Measurements from ENCODE around the gene PARD3B. TPM values are rescaled to one million over a fixed set of nuclear protein-coding genes. Genes with fewer than 3 reads are reported as not detected.

PARD3B gene
- total and polyA plus RNA-seq, 12 donors = 0.46 to 12.4 (median 8.3) TPM

DNA sequence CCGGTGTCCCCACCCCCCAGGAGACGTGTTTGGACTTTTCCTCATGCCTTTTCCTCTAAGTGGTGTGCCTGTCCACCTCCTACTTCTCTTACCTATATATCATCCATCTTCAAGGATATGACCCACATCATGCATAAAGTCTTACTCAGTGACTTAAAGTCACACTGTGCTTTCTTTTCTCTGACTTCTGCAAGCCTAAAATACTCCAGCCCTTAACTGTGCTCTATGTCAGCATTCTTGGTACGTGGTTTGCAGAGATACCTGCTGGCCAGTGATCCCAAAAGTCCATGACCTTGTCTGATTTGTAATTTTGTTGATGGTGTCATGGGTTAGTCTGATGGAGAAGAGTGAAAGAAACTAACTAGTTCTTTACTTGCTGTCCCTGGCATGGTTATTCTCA, 743.4 kb downstream of the PARD3B start:
- DNase-seq = no peak
- no peak overlapping the region for H3K4me3 ChIP-seq
- H3K36me3 ChIP-seq = no peaks in the 10 kb centered on the region
- H3K9me3 ChIP-seq = no peaks in the 10 kb centered on the region
- no peaks in the 10 kb centered on the region for H3K4me1 ChIP-seq
- TF ChIP-seq, protein P1, sequence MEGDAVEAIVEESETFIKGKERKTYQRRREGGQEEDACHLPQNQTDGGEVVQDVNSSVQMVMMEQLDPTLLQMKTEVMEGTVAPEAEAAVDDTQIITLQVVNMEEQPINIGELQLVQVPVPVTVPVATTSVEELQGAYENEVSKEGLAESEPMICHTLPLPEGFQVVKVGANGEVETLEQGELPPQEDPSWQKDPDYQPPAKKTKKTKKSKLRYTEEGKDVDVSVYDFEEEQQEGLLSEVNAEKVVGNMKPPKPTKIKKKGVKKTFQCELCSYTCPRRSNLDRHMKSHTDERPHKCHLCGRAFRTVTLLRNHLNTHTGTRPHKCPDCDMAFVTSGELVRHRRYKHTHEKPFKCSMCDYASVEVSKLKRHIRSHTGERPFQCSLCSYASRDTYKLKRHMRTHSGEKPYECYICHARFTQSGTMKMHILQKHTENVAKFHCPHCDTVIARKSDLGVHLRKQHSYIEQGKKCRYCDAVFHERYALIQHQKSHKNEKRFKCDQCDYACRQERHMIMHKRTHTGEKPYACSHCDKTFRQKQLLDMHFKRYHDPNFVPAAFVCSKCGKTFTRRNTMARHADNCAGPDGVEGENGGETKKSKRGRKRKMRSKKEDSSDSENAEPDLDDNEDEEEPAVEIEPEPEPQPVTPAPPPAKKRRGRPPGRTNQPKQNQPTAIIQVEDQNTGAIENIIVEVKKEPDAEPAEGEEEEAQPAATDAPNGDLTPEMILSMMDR (IDR thresholded peaks at IDR 0.05) = no peak
- intact Hi-C loops (cut with DNase I) = no loop called here
- H3K27ac ChIP-seq = no peak overlapping the region
- no peak for ATAC-seq
- no peaks in the 10 kb centered on the region for H3K27me3 ChIP-seq
- WGBS, 2 donors = 93 to 94% methylated on average over 3 of the region's 3 CpGs

GRCh38 chr2:205290299-205290698, 745.0 kb downstream of the PARD3B start:
- Histone ChIP-seq H3K27me3 (no peaks in the 10 kb centered on the region), H3K4me1 (no peaks in the 10 kb centered on the region), H3K36me3 (no peaks in the 10 kb centered on the region), H3K4me3 (no peak overlapping the region), H3K27ac (no peak overlapping the region), H3K9me3 (no peaks in the 10 kb centered on the region)
- no peak for ATAC-seq
- WGBS, 2 donors = 83 to 84% methylated on average over 1 of the region's 1 CpG
- intact Hi-C loops (cut with DNase I) = no loop called here
- no peak for DNase-seq
- TF ChIP-seq, protein P1 (IDR thresholded peaks at IDR 0.05) = no peak

GRCh38 chr2:205292665-205293295, 747.5 kb downstream of the PARD3B start:
- TF ChIP-seq, protein P1 (IDR thresholded peaks at IDR 0.05) = no peak
- intact Hi-C loops (cut with DNase I) = no loop called here
- no peaks in the 10 kb centered on the region for H3K36me3 ChIP-seq
- no peaks in the 10 kb centered on the region for H3K27me3 ChIP-seq
- no peak for ATAC-seq
- DNase-seq = no peak
- H3K4me1 ChIP-seq = no peaks in the 10 kb centered on the region
- H3K9me3 ChIP-seq = no peaks in the 10 kb centered on the region
- 98% methylated on average over 1 of the region's 1 CpG for whole genome bisulfite sequencing, 2 donors
- H3K4me3 ChIP-seq = no peak overlapping the region
- no peak overlapping the region for H3K27ac ChIP-seq

DNA sequence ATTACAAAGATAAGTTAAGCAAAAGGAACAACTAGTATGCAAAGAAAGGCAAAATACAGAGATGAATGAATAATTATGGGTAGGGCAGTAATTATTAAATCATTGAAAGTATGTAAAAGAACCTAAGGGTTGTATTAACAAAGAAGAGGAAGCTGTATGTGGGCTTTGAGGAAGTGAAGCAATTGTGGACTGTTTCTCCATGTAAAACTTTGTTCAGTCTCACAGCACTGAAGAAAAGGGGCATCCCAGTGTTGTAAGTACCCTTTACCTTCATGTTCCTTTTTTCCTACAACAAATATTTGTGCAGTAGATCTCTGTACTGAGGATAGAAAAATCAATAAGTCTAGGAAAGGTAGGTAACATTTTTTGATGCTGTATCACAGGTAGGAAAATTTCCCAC, 748.3 kb downstream of the PARD3B start:
- ATAC-seq (no peak), DNase-seq (no peak)
- H3K4me3 ChIP-seq = no peak overlapping the region
- H3K36me3 ChIP-seq = no peaks in the 10 kb centered on the region
- TF ChIP-seq, protein P1 (IDR thresholded peaks at IDR 0.05) = no peak
- H3K4me1 ChIP-seq = no peaks in the 10 kb centered on the region
- H3K27me3 ChIP-seq = no peaks in the 10 kb centered on the region
- no peaks in the 10 kb centered on the region for H3K9me3 ChIP-seq
- intact Hi-C loops (cut with DNase I) = no loop called here
- H3K27ac ChIP-seq = no peak overlapping the region

All from heart right ventricle (tissue), 16 donors.